HepG2 (cell line): Measurements from ENCODE around the gene NADK2. TPM values are rescaled to one million over a fixed set of nuclear protein-coding genes. Genes with fewer than 3 reads are reported as not detected.

Experiments used
- DMTF1 ChIP-seq: sonication (generic); formaldehyde crosslinking; IDR thresholded peaks from 2 replicates; pipeline ENCODE4 v1.4.0; 2020; ENCODE audit warnings: mild to moderate bottlenecking, missing genetic modification reagents
- DRAP1 ChIP-seq: IDR thresholded peaks from 2 replicates; pipeline ENCODE4 v1.6.1; 2016; ENCODE audit warnings: missing genetic modification reagents, missing compliant biosample characterization
- TARDBP ChIP-seq: sonication (generic); formaldehyde crosslinking; IDR thresholded peaks from 2 replicates; pipeline ENCODE4 v1.8.0; 2022; ENCODE audit warnings: mild to moderate bottlenecking, missing genetic modification reagents
- ZNF101 ChIP-seq: sonication (generic); formaldehyde crosslinking; IDR thresholded peaks from 2 replicates; pipeline ENCODE4 v1.4.0; 2020; ENCODE audit warnings: mild to moderate bottlenecking, low read depth, missing genetic modification reagents, borderline replicate concordance
- ZNF256 ChIP-seq: sonication (generic); formaldehyde crosslinking; conservative IDR thresholded peaks from 2 replicates; pipeline ENCODE4 v1.4.0; 2020; ENCODE audit warnings: missing genetic modification reagents
- ZNF318 ChIP-seq: sonication (generic); formaldehyde crosslinking; IDR thresholded peaks from 2 replicates; pipeline ENCODE4 v1.4.0; 2020; ENCODE audit warnings: mild to moderate bottlenecking, missing genetic modification reagents
- ZNF501 ChIP-seq: sonication (generic); formaldehyde crosslinking; IDR thresholded peaks from 2 replicates; pipeline ENCODE4 v1.5.1; 2020; ENCODE audit warnings: mild to moderate bottlenecking, moderate library complexity, missing genetic modification reagents
- ZNF546 ChIP-seq: sonication (generic); formaldehyde crosslinking; conservative IDR thresholded peaks from 2 replicates; pipeline ENCODE4 v1.8.1; 2023; ENCODE audit warnings: mild to moderate bottlenecking, missing genetic modification reagents
- ZNF609 ChIP-seq: sonication (generic); formaldehyde crosslinking; IDR thresholded peaks from 2 replicates; pipeline ENCODE4 v1.4.0; 2020; ENCODE audit warnings: mild to moderate bottlenecking, missing genetic modification reagents, borderline replicate concordance
- ZNF777 ChIP-seq: sonication (generic); formaldehyde crosslinking; IDR thresholded peaks from 2 replicates; pipeline ENCODE4 v1.4.0; 2020; ENCODE audit warnings: missing genetic modification reagents
- polyA plus RNA-seq, 8 experiments: library from polyadenylated mRNA; depleted of rRNA in 3 of 8; stranded (reverse) in 7 of 8; unstranded in 1 of 8; fragments of >200 nt; fragmentation: Illumina TruSeq in 4 of 8; extraction: Trizol in 4 of 8; gene quantifications; 2 replicates each; pipeline versions ENCODE4 v1.2.1 to v1.2.3, GENCODE V29; 2011 to 2016; ENCODE audit warnings: low read depth in 4 of 8, missing spikeins in 1 of 8, mixed read lengths in 1 of 8; ENCODE audit not compliant: insufficient read depth in 1 of 8
- total RNA-seq, 5 experiments: library from RNA; depleted of rRNA; stranded (reverse); fragments of >200 nt; fragmentation: Illumina TruSeq; extraction: Trizol; gene quantifications; 2 replicates each; pipeline ENCODE4 v1.2.3, GENCODE V29; 2016; ENCODE audit warnings: low read depth in 1 of 5

NADK2 gene
- total and polyA plus RNA-seq, 2 of the 13 experiments (the other 11 are each of a cell fraction or from before 2014, with no cell fraction given), result 13.9 to 71.4 TPM

- peak; percentile 48; the same call in 1 of the 2 replicates for TF ChIP-seq DRAP1 (CRISPR knock-in tag)
- peak; percentile 93 for TF ChIP-seq ZNF501 (CRISPR knock-in tag)
- TF ChIP-seq ZNF777, result peak; percentile 85
- TF ChIP-seq TARDBP (CRISPR knock-in tag), result 0 out of 2 replicates have a peak, but pooled peaks have one; percentile 12
- peak; percentile 70; the same call in 1 of the 2 replicates for TF ChIP-seq ZNF546
- 0 out of 2 replicates have a peak, but pooled peaks have one; percentile 67 for TF ChIP-seq DMTF1 (CRISPR knock-in tag)
- peak; percentile 18; the same call in 1 of the 2 replicates for TF ChIP-seq ZNF256 (CRISPR knock-in tag)
- peak; percentile 38; the same call in 1 of the 2 replicates for TF ChIP-seq ZNF318
- TF ChIP-seq ZNF101 (CRISPR knock-in tag), result no peak
- peak; percentile 46; the same call in 1 of the 2 replicates for TF ChIP-seq ZNF609
Measured at GRCh38 chr5:36241631-36242533, at the start of gene NADK2 (continued).
